GM12878 (cell line): ENCODE data around the gene FAM237B. TPM values are rescaled to one million over a fixed set of nuclear protein-coding genes. Genes with fewer than 3 reads are reported as not detected.

Experiments used
- ATAC-seq: fragments of 200-7000 bp; cut with Tn5 transposase; 3 replicates; pipeline ENCODE4 v1.9.1; 2020; ENCODE audit warnings: mild to moderate bottlenecking, moderate library complexity
- BruUV-seq: library from RNA; stranded (reverse); fragments of 400-500 nt; replicated peaks from 2 replicates; lab custom pipeline; 2021; lab: Mats Ljungman, UMichigan
- CTCF ChIA-PET: fragments of 300-600 bp; sonication (Branson Sonifier 250); formaldehyde crosslinking; extraction: SDS; loops from one replicate; lab custom pipeline; 2021; ENCODE audit warnings: inconsistent platforms; lab: Yijun Ruan, JAX
- POLR2A ChIA-PET: fragments of 350-600 bp; formaldehyde crosslinking; extraction: SDS; loops from one replicate; lab custom pipeline; 2021; ENCODE audit warnings: inconsistent platforms; lab: Charles Lee
- RAD21 ChIA-PET: fragments of 300-600 bp; sonication (Branson Sonifier 250); formaldehyde crosslinking; loops from one replicate; lab custom pipeline; 2023; ENCODE audit warnings: antibody characterized with exemption; ENCODE audit not compliant: unreplicated experiment; lab: Charles Lee
- SMC1A ChIA-PET: fragments of 300-600 bp; sonication (Branson Sonifier 250); formaldehyde crosslinking; loops from one replicate; lab custom pipeline; 2023; ENCODE audit not compliant: unreplicated experiment, uncharacterized antibody; lab: Charles Lee
- DNase-seq: peaks from one replicate; pipeline ENCODE4 v3.0.0-alpha.2; 2011; ENCODE audit warnings: low read depth, low spot score
- FAIRE-seq: peaks from 3 replicates; lab custom pipeline; 2011; peaks lifted over from hg19 to GRCh38; lab: Jason Lieb, UNC
- H2AFZ ChIP-seq: 2 replicates; pipeline ENCODE4 v1.6.0; 2011; ENCODE audit warnings: low read depth, low read length, control low read depth; ENCODE audit not compliant: control insufficient read depth
- H3K27ac ChIP-seq: 2 replicates; pipeline ENCODE4 v1.5.1; 2011; ENCODE audit warnings: control low read depth; ENCODE audit not compliant: control insufficient read depth, insufficient read depth
- H3K27me3 ChIP-seq, 2 experiments: replicated peaks in 1 of 2; 2 replicates each; pipeline versions ENCODE4 v1.6.0 to v1.6.1; 2011; ENCODE audit warnings: low read length in 1 of 2; ENCODE audit not compliant: control insufficient read depth in 2 of 2, insufficient read depth in 2 of 2
- H3K36me3 ChIP-seq, 2 experiments: 2 replicates each; pipeline ENCODE4 v1.5.1; 2011; ENCODE audit warnings: low read length in 1 of 2; ENCODE audit not compliant: control insufficient read depth in 2 of 2, insufficient read depth in 2 of 2
- H3K4me1 ChIP-seq: 2 replicates; pipeline ENCODE4 v1.6.1; 2011; ENCODE audit warnings: mild to moderate bottlenecking, low read length, moderate library complexity, mixed read lengths; ENCODE audit not compliant: control insufficient read depth, insufficient read depth
- H3K4me2 ChIP-seq: 2 replicates; pipeline ENCODE4 v1.6.0; 2011; ENCODE audit warnings: control low read depth; ENCODE audit not compliant: control insufficient read depth, insufficient read depth
- H3K4me3 ChIP-seq: fragments of 200-600 bp; sonication (generic); 2 replicates; pipeline ENCODE4 v1.5.1; 2016
- H3K79me2 ChIP-seq: 2 replicates; pipeline ENCODE4 v1.6.0; 2011; ENCODE audit warnings: low read length; ENCODE audit not compliant: control insufficient read depth, insufficient read depth
- H3K9ac ChIP-seq: 2 replicates; pipeline ENCODE4 v1.8.0; 2011; ENCODE audit warnings: low read length, control low read depth, mixed read lengths; ENCODE audit not compliant: control insufficient read depth, insufficient read depth
- H3K9me3 ChIP-seq: replicated peaks from 3 replicates; pipeline ENCODE4 v1.5.1; 2011; ENCODE audit warnings: mild to moderate bottlenecking, low read length; ENCODE audit not compliant: control insufficient read depth, insufficient read depth
- H4K20me1 ChIP-seq: 2 replicates; pipeline ENCODE4 v1.6.0; 2011; ENCODE audit not compliant: control insufficient read depth, insufficient read depth
- CTCF ChIP-seq, 3 experiments: IDR thresholded peaks in 2 of 3; conservative IDR thresholded peaks in 1 of 3; 2 replicates each; pipeline ENCODE4 v1.5.1; 2011; ENCODE audit warnings: low read depth in 3 of 3, low read length in 3 of 3, mild to moderate bottlenecking in 3 of 3, control low read depth in 2 of 3, moderate library complexity in 2 of 3, inconsistent platforms in 1 of 3, mixed read lengths in 1 of 3; ENCODE audit not compliant: control insufficient read depth in 2 of 3, insufficient read depth in 1 of 3; ENCODE audit errors: extremely low read depth in 1 of 3
- CUX1 ChIP-seq: IDR thresholded peaks from 2 replicates; pipeline ENCODE4 v1.6.1; 2012; ENCODE audit warnings: improper control_type of control experiment, low read depth, low read length; ENCODE audit not compliant: insufficient replicate concordance
- HSF1 ChIP-seq: fragments of 150-350 bp; IDR thresholded peaks from 2 replicates; pipeline ENCODE4 v1.6.1; 2014; ENCODE audit warnings: mild to moderate bottlenecking, low read depth, low read length
- PML ChIP-seq: IDR thresholded peaks from 2 replicates; pipeline ENCODE4 v1.6.1; 2012; ENCODE audit warnings: low read length, inconsistent platforms
- POLR2AphosphoS2 ChIP-seq: IDR thresholded peaks from 2 replicates; pipeline ENCODE4 v1.6.1; 2011; ENCODE audit warnings: low read depth, mild to moderate bottlenecking, low read length, improper control_type of control experiment, moderate library complexity
- RAD21 ChIP-seq: IDR thresholded peaks from 2 replicates; pipeline ENCODE4 v1.6.1; 2011; ENCODE audit warnings: mild to moderate bottlenecking, low read depth, low read length, moderate library complexity; ENCODE audit not compliant: insufficient read depth
- SMC3 ChIP-seq: IDR thresholded peaks from 2 replicates; pipeline ENCODE4 v1.6.1; 2011; ENCODE audit warnings: low read length, improper control_type of control experiment, borderline replicate concordance
- TCF3 ChIP-seq: IDR thresholded peaks from 2 replicates; pipeline ENCODE4 v1.6.1; 2012; ENCODE audit warnings: low read depth, mild to moderate bottlenecking, low read length, borderline replicate concordance; ENCODE audit not compliant: insufficient read depth
- ZBED1 ChIP-seq: IDR thresholded peaks from 2 replicates; pipeline ENCODE4 v1.6.1; 2016; ENCODE audit warnings: borderline replicate concordance
- ZBTB33 ChIP-seq: fragments of 450-650 bp; IDR thresholded peaks from 2 replicates; pipeline ENCODE4 v1.6.1; 2017; ENCODE audit warnings: mild to moderate bottlenecking
- WGBS: methylation state at CpG from one replicate; pipeline ENCODE4 v1.1.6; 2016; ENCODE audit warnings: low lambda C conversion rate; ENCODE audit not compliant: insufficient replicate concordance, insufficient coverage; ENCODE audit errors: missing lambda C conversion rate; 5-methylcytosine and 5-hydroxymethylcytosine counted together
- in situ Hi-C: fragments of 300-500 bp; cut with MboI; formaldehyde crosslinking; loops from 9 replicates; pipeline ENCODE4 v1.14.3; 2018; ENCODE audit warnings: mixed read lengths
- intact Hi-C: fragments of 100-400 bp; cut with micrococcal nuclease; formaldehyde crosslinking; loops from one replicate; pipeline ENCODE4 v1.14.2; 2022; ENCODE audit not compliant: unreplicated experiment
- polyA plus RNA-seq, 11 experiments: library from polyadenylated mRNA; depleted of rRNA in 4 of 11; unstranded in 6 of 11; stranded (reverse) in 5 of 11; fragments of >200 nt; fragmentation: Nextera tagmentation in 4 of 11; fragmentation: Illumina TruSeq in 1 of 11; extraction: Ambion mirVana in 4 of 11; extraction: Trizol in 1 of 11; gene quantifications; 1 replicate in 1 of 11; 2 replicates in 10 of 11; pipeline versions ENCODE4 v1.2.1 to v1.2.3, GENCODE V29; 2011 to 2016; ENCODE audit warnings: inconsistent platforms in 2 of 11, missing spikeins in 2 of 11, low read depth in 1 of 11
- total RNA-seq, 4 experiments: library from RNA; depleted of rRNA in 3 of 4; stranded (reverse); fragments of >200 nt in 3 of 4; fragmentation: Illumina TruSeq in 1 of 4; extraction: Trizol in 1 of 4; gene quantifications; 2 replicates each; pipeline versions ENCODE4 v1.2.1 to v1.2.3, GENCODE V29; 2013 to 2021

FAM237B gene
- total and polyA plus RNA-seq, 10 of the 15 experiments (the other 5 are each of a cell fraction or from before 2014, with no cell fraction given): not detected

- no peak overlapping the region for H3K4me3 ChIP-seq
- H4K20me1 ChIP-seq: no peaks in the 10 kb centered on the region
- H3K79me2 ChIP-seq: no peaks in the 10 kb centered on the region
- no peaks in the 10 kb centered on the region for H3K9me3 ChIP-seq
- no TSS peak for BruUV-seq
- ChIA-PET CTCF (interaction anchor here (0.8 to 3.1 kb wide), 19 partner anchors 8 to 145 kb away, joined by 3 to 39 read pairs (median 5); partner anchors contain the start of gene STEAP1), SMC1A (interaction anchor here (0.5 to 3.4 kb wide), 15 partner anchors 8 to 1833 kb away, joined by 3 to 16 read pairs (median 4); partner anchors contain the start of gene STEAP1), POLR2A (interaction anchor here (0.6 kb wide), 1 partner anchor 40 kb away, joined by 3 read pairs; no protein-coding TSS in a partner anchor), RAD21 (interaction anchor here (1.1 to 2.8 kb wide), 8 partner anchors 23 to 145 kb away, joined by 3 to 18 read pairs (median 4); partner anchors contain the start of gene STEAP1)
- H3K4me2 ChIP-seq: no peak overlapping the region
- ATAC-seq (peak; percentile 98), DNase-seq (no peak), FAIRE-seq (peak; percentile 7)
- H2AFZ ChIP-seq: no peak overlapping the region
- H3K9ac ChIP-seq: no peak overlapping the region
- H3K27me3 ChIP-seq: no peaks in the 10 kb centered on the region; a peak in 1 of 4 replicates
- intact Hi-C loops (loop anchor here (1.0 kb wide), 1 partner anchor 144 kb away; the partner anchor contains the start of gene STEAP1), in situ Hi-C loops (no loop called here)
- H3K36me3 ChIP-seq: no peaks in the 10 kb centered on the region
- WGBS: 24% methylated on average over 5 of the region's 5 CpGs
- no peaks in the 10 kb centered on the region for H3K4me1 ChIP-seq
- no peak overlapping the region for H3K27ac ChIP-seq
- TF ChIP-seq ZBED1 (no peak), PML (no peak), CTCF (IDR thresholded peaks at IDR 0.05 in 2 of 3, conservative IDR thresholded peaks at IDR 0.05 in 1 of 3; ENCODE audit: control insufficient read depth in 2 of 3, extremely low read depth in 1 of 3, insufficient read depth in 1 of 3, low read depth in 3 of 3, low read length in 3 of 3) (peak; percentile 58 to 72 (median 67)), CUX1 (no peak), TCF3 (no peak), SMC3 (peak; percentile 66; the same call in 1 of the 2 replicates), HSF1 (no peak), ZBTB33 (no peak), POLR2AphosphoS2 (no peak), RAD21 (peak; percentile 56)
Observed at GRCh38 chr7:90298145-90299038, 22.7 kb downstream of the FAM237B start.
